Stimulated activated CD4-positive, alpha-beta T cell treated with anti-CD3 and anti-CD28 coated beads, Interleukin-15, amount 100 ng/mL, for 24 hours (primary cell): ENCODE data around the gene RREB1.
"Not testable (repeated sequence)": the region's sequence is repeated elsewhere in the genome, so short reads cannot be mapped to it uniquely, and the experiment has no call there.

Experiments used
- DNase-seq: peaks from one replicate; pipeline ENCODE4 v3.0.0-alpha.2; 2020

Gene RREB1

DNA sequence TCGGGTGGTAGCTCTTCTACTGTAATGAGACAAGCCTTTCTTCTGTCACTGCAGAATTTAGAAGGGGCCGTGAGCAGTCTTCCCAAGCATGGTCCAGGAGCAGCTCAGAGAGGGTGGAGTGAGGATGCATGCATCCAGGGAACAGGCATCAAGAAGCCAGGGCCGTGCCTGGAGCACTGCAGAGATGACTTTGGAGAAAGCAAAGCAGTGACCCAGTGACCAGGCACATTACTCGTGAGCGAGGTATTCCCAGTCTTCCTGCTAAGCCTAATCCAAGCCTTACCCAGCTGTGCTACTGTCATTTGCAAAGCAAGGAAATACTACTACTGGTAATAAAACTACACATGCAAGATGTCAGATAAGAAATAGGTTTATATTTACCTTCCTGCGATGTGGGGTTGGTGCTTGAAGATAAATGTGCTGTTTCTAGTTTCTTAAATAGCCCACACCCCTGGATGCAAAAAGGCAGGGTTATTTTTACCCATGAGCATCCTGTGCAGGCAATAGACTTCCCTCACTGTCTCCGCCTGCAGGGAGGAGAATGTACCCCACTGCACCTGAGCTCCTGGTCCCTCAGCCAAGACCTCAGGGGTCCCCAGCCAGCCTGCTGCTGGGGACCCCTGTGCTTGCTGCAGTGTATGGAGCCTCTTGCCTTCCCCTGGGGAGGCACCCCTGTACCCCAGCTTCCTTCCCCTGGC is 142.3 kb downstream of the RREB1 start:
- no peak for DNase-seq

DNA sequence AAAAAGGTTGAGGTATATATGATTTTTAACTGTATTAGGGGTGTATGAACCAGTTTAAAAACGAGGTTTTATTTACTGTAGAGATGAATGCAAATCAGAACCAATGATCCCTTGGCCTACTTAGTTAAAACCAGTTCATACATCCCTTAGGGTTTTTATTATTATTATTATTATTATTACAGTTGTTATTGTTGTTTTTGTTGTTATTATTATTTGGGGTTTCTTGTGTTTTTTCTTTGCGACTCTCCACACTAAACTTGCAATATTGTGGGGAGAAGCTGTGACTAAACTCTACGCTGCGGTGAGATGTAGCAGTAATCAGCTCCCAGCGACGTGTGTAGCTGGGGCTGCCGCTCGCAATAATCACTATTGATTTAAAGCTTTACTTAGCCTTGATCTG is 143.1 kb downstream of the RREB1 start:
- no peak for DNase-seq

DNA sequence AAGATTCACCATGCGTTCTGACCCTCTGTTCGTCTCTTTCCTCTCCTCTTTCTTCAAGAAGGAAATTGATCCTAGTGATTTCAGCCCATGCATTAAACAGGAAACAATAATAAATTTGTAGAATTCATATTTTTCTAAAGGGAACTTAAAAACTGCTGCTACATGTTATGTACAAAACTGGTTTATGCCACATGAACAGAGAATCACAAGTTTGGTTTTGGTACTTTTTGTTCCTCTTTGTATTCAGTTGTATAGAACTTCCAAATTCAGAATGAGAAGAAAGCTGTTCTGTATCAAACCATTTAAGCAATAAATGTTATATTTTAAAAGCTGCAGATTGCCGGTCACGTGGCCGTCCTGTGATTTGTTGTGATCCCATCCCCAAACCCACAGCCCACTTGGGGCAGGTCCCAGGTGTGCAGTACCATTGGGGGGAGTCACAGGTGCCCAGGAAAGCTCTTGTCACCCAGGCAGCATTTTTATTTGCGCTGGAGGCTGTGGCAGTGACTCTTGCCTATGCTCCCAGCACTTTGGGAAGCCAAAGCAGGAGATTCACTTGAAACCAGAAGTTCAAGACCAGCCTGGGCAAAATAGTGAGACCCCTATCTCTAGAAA is 144.0 kb downstream of the RREB1 start:
- no peak for DNase-seq

DNA sequence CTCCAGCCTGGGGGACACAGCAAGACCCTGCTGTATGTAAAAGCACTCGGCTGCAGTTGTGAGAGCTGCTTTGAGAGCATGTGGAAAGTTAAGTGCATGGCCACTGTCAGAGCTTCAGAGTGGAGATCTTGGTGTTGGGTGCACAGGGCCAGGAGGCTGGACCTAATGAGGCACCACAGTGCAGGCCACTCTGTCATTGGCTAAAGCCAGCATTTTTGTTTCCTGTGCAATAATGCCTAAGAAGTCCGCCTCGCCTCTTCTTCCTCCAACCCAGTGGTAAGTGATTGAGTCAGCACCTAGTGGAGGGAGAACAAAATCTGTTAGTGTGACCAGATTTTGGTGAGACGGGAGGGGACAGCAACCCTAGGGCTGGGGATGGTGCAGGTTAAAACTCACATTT is 144.6 kb downstream of the RREB1 start:
- DNase-seq: no peak

DNA sequence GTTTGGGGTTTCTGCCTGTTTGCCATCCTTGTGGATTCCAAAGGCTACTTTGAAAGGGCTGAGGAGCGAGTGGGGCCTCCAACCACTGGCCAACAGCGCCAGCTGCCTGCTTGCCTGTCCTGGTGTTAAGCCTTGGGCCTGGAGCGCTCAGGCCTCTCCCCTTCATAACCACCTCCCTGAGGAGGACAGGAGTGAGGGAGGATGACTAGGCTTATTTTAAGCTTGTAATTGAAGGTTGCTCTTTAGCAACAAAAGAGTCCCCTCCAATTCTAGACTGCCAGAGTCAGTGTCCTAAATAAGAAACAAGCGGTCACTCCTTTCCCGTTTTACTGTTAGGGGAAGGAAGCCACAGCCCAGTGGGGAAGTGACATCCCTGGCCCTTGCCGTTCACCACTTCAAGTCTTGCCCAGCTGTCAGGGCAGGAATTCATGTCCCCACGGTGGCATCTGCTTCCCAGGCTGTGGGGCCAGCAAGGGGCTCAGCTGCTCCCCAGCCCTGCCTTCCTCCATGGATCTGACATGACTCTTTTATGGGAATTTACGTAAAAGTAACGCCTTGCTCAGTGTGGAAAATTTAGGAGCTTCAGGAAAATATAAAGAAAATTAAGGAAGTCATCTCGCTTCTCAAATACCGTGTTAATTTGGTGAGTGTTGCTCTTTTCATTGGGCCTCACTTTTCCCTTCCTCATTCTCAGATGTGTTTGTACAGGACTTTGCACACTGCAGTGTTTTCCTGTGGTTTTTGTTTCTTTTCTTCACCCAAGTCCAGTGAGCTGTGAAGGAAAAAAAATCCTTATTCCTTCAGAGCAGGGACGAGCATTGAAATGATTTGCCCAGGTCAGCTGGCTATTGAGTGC is 147.4 kb downstream of the RREB1 start:
- no peak for DNase-seq

DNA sequence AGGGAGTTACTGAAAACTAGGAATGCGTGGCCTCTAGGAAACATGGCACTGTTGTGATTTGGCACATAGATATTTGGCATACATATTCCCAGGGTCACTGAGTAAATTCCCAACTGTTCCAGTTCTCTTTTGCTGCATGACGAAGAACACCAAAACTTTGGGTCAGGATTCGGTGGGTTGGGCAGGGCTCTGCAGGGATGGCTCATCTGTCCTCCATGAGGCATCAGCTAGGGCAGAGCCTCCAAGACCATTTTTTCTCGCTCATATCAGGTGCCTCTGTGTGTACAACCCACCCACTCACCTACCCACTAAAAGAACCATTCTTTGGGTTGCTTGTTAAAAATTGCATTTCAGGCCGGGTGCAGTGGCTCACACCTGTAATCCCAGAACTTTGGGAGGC is 148.2 kb downstream of the RREB1 start:
- DNase-seq: no peak

DNA sequence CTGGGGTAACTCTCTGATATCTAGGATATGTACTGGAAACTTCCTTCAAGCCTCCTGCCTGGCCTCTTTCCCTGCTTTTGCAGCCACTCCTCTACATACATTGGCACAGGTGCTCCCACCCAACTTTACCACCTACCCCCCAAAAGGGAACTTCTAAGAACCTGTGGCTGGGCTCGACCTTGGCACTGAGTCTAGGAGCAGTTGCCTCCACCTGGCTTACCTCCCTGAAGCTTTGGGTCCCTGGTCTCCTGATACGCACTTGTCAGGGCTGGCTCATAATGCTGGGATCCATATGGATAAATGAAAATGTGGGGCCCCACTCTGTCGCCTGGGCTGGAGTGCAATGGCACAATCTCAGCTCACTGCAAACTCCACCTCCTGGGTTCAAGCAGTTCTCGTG is 149.0 kb downstream of the RREB1 start:
- no peak for DNase-seq

DNA sequence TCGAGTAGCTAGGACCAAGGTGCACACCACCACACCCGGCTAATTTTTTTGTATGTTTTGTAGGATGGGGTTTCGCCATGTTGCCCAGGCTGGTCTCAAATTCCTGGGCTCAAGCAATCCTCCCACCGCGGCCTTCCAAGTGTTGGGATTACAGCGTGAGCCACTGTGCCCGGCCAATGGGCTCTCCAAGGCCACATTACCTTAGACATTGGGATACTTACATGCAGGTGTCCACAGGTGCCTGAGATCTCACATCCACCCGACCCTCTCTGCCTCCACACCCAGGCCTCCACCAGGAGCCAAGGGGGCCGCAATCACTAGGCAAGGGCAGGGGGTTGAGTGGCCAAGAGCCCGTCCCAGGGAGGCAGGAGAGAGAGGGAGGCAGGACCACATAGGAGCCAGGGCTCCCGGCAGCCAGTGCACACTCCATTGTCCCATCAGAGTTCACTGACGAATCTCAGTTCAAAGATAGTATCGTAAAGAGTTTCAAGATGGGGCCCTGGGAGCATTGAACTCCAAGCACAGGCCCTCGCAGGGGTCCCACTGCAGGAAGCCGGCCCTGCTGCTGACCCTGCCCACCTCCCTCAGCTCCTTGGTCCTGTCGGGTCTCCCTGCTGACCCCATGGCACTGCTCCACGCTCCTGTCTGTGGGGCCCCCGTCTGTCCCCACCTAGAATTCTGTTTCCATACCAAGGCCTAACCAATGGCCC is 149.9 kb downstream of the RREB1 start:
- DNase-seq: no peak

DNA sequence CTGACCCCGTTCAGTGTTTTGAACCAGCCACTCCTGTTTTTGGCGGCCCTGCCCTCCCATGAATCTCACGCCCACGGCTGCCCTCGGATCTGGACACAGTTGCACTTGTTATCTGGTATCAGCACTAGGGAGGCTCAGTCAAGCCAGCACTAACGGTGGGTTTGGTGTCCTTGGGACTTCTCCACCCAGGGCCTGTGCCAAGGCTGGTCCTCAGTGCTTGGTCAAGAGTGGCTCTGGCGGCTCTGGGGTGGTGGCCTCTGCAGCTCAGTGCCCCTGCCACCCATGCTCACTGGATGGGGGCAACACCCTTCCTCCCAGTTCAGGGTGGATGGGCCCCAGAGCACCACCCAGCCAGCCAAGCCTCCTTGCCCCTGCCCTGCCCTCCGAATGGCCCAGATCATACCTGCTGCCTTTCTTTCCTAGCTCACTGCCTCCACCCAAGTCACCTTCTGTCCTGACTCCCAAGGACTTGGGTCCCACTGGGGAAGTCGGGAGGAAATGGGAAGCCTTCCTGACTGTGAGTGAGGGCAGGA is 150.5 kb downstream of the RREB1 start:
- no peak for DNase-seq

DNA sequence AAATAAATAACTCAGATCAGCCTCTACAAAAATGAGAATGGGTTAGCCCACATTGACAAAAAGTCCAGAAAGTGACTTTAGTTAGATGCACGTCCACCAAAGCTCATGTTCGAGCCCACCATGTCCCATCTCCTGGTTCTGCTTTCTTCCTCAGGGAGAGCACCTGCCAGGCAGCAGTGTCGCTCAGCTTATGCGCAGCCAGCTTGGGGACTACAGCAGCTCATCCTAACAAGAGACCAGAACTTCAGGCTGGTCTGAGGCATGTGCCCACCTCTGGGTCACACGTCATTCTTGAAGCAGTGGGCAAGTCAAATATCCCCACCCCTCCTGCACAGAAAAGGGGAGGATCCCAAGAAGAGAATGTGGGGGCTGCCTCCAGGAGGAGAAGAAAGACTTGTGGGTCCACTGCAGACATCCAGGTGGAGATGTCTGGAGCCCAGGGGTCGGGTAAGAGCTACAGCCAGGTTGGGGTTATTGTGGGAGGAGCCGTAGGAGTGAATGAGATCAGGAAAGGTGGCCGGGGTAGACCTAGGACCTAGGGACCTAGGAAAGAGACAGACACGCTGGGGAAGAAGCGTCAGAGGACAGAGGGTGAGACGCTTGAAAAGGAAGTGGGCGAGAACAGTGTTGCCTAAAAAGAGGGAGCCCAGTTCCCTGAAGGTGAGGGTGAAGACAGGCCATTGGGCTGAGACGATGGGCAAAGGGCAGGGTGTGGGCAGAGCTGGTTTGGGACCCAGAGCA is 152.7 kb downstream of the RREB1 start:
- no peak for DNase-seq

DNA sequence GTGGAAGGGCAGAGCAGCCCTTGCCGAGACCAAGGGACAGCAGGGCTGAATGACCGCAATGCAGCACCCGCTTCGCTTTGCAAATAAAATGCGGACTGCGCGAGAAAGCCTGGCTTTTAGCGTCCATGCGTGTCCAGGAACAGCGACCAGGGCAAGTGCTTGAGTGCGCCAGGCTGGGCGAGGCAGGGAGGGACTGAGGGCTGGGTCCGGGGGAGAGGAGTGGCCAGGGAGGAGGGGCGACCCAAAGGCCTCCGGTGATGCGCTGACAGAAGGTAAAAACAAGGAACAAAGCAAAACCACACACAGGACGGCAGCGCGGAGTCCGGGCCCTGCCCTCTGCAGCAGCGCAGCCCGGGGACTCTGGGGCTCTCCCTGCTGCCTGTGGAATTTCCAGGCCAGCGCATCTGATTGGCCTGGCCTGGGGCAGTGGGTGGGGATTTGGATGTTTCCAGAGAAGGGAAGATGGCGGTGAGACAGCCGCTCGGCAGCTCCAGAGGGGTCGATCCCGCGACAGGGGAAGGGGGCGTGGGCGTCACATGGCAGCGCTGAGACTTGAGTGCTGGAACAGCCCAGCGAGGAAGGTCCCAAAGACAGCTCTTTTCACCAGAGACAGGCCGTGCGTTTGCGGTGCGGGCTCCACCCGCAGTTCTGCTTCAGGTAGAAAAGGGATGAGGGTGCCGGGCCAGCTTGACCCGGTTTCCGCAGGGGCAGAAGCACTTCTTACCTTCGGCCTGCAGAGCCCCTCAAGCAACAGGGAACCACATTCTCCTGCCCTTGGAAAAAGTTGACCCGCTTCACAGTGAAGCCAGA is 153.5 kb downstream of the RREB1 start:
- peak; percentile 79 for DNase-seq

DNA sequence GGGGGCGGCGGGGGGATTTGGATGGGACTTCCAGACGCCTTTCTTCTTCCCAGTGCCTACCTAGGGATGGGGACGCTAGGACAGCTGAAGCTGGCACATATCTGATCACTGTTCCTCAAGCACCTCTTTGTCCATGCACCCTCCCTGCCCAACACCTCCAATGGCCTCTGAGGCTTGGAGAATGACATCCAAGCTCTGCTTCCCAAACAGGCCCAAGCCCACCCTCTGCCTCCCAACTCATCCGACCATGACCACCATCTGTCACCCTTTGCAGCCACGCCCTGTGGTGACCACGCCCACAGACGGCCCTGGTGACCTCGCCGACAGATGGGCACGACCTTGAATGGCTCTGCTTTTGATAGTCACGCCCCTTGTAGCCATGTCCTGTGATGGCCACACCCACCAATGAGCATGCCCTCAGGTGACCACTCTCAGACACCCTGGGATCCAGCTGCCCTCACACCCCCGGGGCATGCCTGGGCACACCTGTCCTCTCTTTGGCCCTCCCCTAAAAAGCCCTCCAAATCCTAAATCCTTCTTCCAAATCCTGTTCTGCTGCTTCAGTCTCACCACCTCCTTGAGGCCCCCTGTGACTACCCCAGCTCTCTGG is 154.2 kb downstream of the RREB1 start:
- DNase-seq: no peak

DNA sequence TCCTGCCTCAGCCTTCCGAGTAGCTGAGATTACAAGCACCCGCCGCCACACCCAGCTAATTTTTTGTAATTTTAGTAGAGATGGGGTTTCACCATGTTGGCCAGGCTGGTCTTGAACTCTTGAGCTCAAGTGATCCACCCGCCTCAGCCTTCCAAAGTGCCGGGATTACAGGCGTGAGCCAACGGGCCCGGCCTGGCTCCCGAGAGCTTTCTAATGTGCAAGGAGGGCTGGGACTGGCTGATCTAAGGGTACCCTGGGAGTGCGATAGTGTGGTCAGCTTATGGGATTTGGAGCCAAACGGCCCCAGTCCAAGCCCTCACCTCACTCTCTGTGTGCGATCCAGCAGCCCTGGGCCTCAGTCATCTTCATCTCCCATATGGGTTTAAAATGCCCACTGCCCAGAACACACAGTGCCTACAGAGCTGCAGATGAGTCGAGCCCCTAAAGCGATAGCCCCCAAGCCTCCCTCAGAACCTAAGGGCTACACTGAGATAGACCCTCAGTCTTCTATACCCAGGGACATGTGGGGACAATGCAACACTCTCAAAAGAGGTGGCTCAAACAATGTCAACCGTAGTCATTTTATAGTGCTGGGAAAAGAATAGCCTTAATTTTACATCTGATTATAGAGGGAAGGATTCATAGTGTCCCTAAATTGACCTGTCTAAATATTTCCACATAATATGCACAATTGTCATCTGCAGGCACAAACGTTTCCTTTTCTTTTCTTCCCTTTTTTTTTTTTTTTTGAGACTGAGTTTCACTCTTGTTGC is 155.2 kb downstream of the RREB1 start:
- no peak for DNase-seq

DNA sequence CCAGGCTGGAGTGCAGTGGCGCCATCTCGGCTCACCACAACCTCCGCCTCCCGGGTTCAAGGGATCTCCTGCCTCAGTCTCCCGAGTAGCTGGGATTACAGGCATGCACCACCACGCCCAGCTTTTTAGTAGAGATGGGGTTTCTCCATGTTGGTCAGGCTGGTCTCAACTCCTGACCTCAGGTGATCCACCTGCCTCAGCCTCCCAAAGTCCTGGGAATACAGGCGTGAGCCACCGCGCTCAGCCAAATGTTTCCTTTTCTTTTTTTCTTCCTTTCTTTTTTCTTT is 155.7 kb downstream of the RREB1 start:
- not testable (repeated sequence) for DNase-seq

DNA sequence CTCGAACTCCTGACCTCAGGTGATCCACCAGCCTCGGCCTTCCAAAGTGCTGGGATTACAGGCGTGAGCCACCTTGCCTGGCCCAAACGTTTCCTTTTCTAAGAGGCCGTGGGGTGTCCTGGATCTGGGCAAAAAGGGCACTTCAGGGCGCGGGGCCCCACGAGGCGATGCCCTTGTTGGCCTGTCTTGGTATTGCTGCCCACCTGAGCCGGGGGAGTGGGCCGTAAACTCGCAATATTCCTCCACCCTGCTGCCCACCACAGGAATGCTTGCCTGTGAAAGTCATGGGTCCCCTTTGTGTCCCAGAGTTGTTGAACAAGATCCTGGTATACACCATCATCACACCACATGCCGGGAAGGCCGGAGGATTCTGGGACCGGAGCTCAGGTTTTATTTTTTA is 156.3 kb downstream of the RREB1 start:
- DNase-seq: no peak

DNA sequence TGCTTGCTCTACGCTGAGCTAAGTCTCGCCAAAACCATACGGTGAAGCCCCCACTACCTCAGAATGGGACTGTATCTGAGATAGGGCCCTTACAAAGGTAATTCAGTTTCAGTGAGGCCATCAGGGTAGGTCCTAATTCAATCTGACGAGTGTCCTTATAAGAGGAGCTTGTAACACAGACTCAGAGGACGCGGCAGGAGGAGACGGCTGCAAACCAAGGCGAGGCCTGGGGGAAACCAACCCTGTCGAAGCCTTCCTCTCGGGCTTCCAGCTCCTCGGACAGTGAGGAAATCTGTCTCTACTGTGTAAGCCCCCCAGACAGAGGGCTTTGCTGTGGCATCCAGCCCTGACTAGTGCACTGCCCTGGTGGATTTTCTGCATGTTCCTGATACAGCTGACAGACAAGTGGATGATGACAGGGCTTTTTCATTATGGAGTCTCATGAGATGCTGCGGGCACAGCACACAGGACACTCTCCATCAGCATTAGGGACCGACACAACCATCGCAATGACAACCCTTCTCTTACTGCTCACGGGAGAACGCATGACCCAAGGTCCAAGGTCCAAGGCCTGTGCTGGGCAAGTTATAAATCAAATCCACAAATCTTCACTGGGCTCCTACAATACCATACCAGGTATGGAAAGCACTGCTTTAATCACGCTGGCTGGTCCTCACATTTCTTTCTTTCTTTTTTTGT is 157.1 kb downstream of the RREB1 start:
- DNase-seq: no peak

DNA sequence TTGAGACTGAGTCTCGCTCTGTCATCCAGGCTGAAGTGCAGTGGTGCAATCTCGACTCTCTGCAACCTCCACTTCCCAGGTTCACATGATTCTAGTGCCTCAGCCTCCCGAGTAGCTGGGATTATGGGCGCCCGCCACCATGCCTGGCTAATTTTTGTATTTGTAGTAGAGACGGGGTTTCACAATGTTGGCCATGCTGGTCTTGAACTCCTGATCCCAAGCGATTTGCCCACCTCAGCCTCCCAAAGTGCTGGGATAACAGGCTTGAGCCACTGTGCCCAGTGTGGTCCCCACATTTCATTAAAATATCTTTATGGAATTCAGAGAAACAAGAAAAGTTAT is 157.6 kb downstream of the RREB1 start:
- not testable (repeated sequence) for DNase-seq

DNA sequence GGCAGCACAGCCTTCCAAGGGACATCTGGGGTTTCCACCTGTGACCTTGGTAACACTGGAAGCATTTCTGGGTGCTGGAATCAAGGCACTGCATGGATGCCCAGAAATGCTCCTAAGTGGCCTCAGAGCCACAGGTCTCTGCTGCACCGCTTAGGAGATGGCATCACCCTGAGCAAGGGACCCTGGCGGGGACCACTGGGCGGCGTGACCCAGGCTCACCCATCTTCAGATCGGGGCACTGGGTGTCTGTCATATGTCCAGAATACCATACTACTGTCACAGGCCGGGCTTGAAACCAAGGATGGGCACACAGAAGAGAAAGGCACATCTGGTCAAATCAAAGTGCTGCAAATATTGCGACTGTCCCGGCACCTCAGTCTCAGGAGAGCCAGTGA is 159.3 kb downstream of the RREB1 start:
- DNase-seq: no peak

DNA sequence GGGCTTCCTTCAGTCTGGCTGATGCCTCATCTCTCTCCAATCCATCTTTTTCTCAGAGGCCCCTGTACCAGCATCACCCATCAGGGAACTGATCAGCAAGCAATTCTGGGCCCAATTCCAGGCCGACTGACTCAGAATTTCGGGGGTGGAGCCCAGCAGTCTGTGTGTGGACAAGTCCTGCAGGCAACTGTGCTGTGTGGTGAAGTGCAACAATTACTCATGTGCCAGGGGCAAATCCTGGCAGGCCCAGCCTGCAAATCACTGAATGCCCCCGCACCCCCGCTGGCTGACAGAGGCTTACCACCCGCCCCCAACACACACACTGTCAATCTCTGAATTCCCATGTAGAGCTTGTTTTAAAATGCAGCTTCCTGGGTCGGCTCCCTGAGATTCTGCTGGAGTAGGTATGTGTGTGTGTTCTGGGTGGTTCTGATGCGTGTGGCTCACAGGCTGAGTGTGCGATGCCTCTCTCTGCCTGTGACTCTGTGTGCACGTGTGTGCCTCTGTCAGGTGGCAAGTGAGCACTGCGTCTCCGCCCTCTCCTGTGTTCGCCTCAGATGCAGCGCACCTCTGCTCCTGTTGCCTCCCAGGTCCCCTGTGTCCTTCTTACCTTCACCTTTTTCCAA is 159.8 kb downstream of the RREB1 start:
- peak; percentile 18 for DNase-seq
